Endodermal cell (in vitro differentiated cells): ENCODE measurements around the gene PNPLA8. TPM values are rescaled to one million over a fixed set of nuclear protein-coding genes. Genes with fewer than 3 reads are reported as not detected.
A peak's percentile ranks its signal among the peaks of the same experiment; 100 is the strongest.

Experiments
- DNase-seq: peaks from one replicate; pipeline ENCODE4 v3.0.0-alpha.2; 2017
- H3K27ac ChIP-seq: 2 replicates; pipeline ENCODE4 v1.5.1; 2013; ENCODE audit warnings: mild to moderate bottlenecking, low read depth, low read length, moderate library complexity
- H3K27me3 ChIP-seq: 2 replicates; pipeline ENCODE4 v1.6.1; 2013; ENCODE audit warnings: mild to moderate bottlenecking, low read length, moderate library complexity; ENCODE audit not compliant: insufficient read depth, control insufficient read depth, poor library complexity, severe bottlenecking
- H3K36me3 ChIP-seq: 2 replicates; pipeline ENCODE4 v1.7.0; 2013; ENCODE audit warnings: mild to moderate bottlenecking, low read length, moderate library complexity; ENCODE audit not compliant: control insufficient read depth, insufficient read depth
- H3K4me1 ChIP-seq: one replicate; pipeline ENCODE4 v1.7.0; 2013; ENCODE audit warnings: low read length; ENCODE audit not compliant: control insufficient read depth, insufficient read depth
- H3K4me3 ChIP-seq: 2 replicates; pipeline ENCODE4 v1.5.1; 2013; ENCODE audit warnings: mild to moderate bottlenecking, low read length, moderate library complexity
- H3K9ac ChIP-seq: 2 replicates; pipeline ENCODE4 v1.6.1; 2013; ENCODE audit warnings: mild to moderate bottlenecking, low read length, moderate library complexity; ENCODE audit not compliant: poor library complexity, severe bottlenecking; ENCODE audit errors: extremely low read depth
- H3K9me3 ChIP-seq: 2 replicates; pipeline ENCODE4 v1.6.1; 2013; ENCODE audit warnings: mild to moderate bottlenecking, low read length, moderate library complexity; ENCODE audit not compliant: control insufficient read depth
- H3K27ac Mint-ChIP-seq: 2 replicates; pipeline ENCODE4 v1.8.0; 2020; ENCODE audit warnings: mixed read lengths
- H3K27me3 Mint-ChIP-seq: 2 replicates; pipeline ENCODE4 v1.8.0; 2021; ENCODE audit warnings: mild to moderate bottlenecking, mixed read lengths; ENCODE audit not compliant: insufficient read depth
- H3K36me3 Mint-ChIP-seq: 2 replicates; pipeline ENCODE4 v1.8.0; 2020; ENCODE audit warnings: low read depth, mixed read lengths
- H3K4me1 Mint-ChIP-seq: 2 replicates; pipeline ENCODE4 v1.8.0; 2020; ENCODE audit warnings: mixed read lengths
- H3K4me3 Mint-ChIP-seq: 2 replicates; pipeline ENCODE4 v1.8.0; 2020; ENCODE audit warnings: mild to moderate bottlenecking, moderate library complexity, mixed read lengths
- H3K9me3 Mint-ChIP-seq: 2 replicates; pipeline ENCODE4 v1.8.0; 2020; ENCODE audit warnings: mild to moderate bottlenecking, mixed read lengths
- WGBS, 2 experiments: methylation state at CpG; one replicate each; pipeline versions ENCODE4 v1.1.5 to v1.1.7; 2013; ENCODE audit warnings: missing lambda C conversion rate in 2 of 2, mixed read lengths in 1 of 2; ENCODE audit not compliant: insufficient coverage in 1 of 2, insufficient read length in 1 of 2; 5-methylcytosine and 5-hydroxymethylcytosine counted together
- total RNA-seq, 2 donors: library from RNA; stranded (reverse); fragmentation: NEBNext Ultra II Directional in 1 of 2; extraction: Animal tissue kit (Norgen Biotek cat#: 25700) in 1 of 2; gene quantifications; 2 replicates in 1 of 2; 3 replicates in 1 of 2; pipeline ENCODE4 v1.2.1, GENCODE V29; 2021
- TF ChIP-seq, protein P1 (sequence below): fragments of 200-600 bp; sonication (generic); conservative IDR thresholded peaks from 2 replicates; pipeline ENCODE4 v1.5.0; 2021; ENCODE audit warnings: antibody characterized with exemption, mild to moderate bottlenecking

The PNPLA8 gene
- total RNA-seq, 2 donors from 2014 or later, result 15.9 to 20.1 TPM

DNA sequence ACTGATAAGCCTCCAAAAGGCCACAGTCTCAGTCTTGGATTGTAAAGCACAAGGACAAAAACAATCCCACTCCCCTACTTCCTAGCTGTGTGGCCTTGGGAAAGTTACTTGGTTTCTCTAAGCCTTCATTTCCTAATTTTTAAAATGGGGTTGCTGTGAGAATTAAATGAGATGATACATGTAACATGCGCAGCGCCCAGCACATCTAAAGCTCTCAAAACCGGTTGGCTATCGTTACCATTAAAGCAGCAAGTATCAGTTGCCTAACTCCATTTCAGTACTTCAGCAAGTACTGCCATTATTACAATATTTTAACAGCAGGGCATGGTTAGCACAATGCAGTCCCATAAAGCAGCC, 71.6 kb downstream of the PNPLA8 start:
- Mint-ChIP-seq H3K4me3 (peak overlapping the region; percentile 72), H3K4me1 (peaks cover 8% of the 10 kb centered on the region), H3K36me3 (no peaks in the 10 kb centered on the region), H3K27me3 (peaks cover 67% of the 10 kb centered on the region), H3K9me3 (no peaks in the 10 kb centered on the region), H3K27ac (no peak overlapping the region)
- Histone ChIP-seq H3K36me3 (no peaks in the 10 kb centered on the region), H3K27ac (no peak overlapping the region), H3K9me3 (no peaks in the 10 kb centered on the region), H3K9ac (no peak overlapping the region), H3K27me3 (peaks cover 38% of the 10 kb centered on the region), H3K4me3 (peak overlapping the region; percentile 82), H3K4me1 (no peaks in the 10 kb centered on the region)
- TF ChIP-seq, protein P1, sequence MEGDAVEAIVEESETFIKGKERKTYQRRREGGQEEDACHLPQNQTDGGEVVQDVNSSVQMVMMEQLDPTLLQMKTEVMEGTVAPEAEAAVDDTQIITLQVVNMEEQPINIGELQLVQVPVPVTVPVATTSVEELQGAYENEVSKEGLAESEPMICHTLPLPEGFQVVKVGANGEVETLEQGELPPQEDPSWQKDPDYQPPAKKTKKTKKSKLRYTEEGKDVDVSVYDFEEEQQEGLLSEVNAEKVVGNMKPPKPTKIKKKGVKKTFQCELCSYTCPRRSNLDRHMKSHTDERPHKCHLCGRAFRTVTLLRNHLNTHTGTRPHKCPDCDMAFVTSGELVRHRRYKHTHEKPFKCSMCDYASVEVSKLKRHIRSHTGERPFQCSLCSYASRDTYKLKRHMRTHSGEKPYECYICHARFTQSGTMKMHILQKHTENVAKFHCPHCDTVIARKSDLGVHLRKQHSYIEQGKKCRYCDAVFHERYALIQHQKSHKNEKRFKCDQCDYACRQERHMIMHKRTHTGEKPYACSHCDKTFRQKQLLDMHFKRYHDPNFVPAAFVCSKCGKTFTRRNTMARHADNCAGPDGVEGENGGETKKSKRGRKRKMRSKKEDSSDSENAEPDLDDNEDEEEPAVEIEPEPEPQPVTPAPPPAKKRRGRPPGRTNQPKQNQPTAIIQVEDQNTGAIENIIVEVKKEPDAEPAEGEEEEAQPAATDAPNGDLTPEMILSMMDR, result no peak
- 46 to 57% methylated on average over 4 of the region's 4 CpGs for WGBS, 2 experiments
- no peak for DNase-seq

DNA sequence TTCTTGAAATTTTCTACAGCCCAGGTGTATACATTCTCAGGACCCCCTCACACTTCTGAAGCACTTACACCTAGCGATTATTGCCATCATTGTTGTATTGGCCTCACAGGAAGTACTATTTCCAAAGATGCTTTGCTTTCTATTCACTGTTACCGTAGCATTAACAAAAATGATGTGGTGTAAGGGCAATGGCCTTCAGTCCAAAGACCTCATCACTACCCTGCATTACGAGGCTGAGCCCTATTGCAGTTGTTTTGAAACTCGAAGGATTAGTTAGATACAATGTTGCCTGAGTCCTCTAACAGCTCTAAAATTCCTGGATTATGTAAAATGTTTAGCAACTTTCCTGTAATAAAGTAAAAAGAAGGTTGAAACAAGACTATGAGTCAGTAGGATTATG, 72.6 kb downstream of the PNPLA8 start:
- H3K4me3 Mint-ChIP-seq, result no peak overlapping the region
- no peak overlapping the region for H3K27ac ChIP-seq
- WGBS, 2 experiments, result 91 to 95% methylated on average over 3 to 4 of the region's 4 CpGs
- H3K27me3 ChIP-seq, result peaks cover 35% of the 10 kb centered on the region
- DNase-seq, result no peak
- no peak overlapping the region for H3K4me3 ChIP-seq
- peaks cover 10% of the 10 kb centered on the region for H3K4me1 Mint-ChIP-seq
- H3K36me3 ChIP-seq, result no peaks in the 10 kb centered on the region
- no peak overlapping the region for H3K9ac ChIP-seq
- peaks cover 59% of the 10 kb centered on the region for H3K27me3 Mint-ChIP-seq
- H3K4me1 ChIP-seq, result no peaks in the 10 kb centered on the region
- H3K9me3 ChIP-seq, result no peaks in the 10 kb centered on the region
- no peaks in the 10 kb centered on the region for H3K9me3 Mint-ChIP-seq
- TF ChIP-seq, protein P1, result no peak
- H3K36me3 Mint-ChIP-seq, result no peaks in the 10 kb centered on the region
- no peak overlapping the region for H3K27ac Mint-ChIP-seq

DNA sequence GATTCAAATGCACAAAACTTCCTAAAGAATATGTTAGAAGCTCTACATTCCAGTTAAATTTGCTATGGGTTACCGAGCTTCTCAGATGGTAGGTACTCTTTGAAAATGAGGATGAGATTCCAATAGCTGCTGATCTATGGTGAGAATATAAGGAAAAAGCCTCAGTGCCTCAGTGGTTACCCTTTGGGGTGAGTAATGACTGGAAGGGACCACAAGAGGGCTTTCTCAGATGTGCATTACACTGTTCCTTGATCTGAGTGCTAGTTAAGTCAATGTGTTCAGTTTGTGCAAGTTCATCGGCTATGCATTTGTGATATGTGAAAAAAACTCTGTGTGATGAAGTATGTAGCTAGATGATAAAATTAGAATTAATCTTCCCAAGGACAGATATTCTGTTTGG, 73.2 kb downstream of the PNPLA8 start:
- Mint-ChIP-seq H3K27me3 (peaks cover 53% of the 10 kb centered on the region), H3K4me3 (no peak overlapping the region), H3K27ac (no peak overlapping the region), H3K9me3 (no peaks in the 10 kb centered on the region), H3K4me1 (peaks cover 10% of the 10 kb centered on the region), H3K36me3 (no peaks in the 10 kb centered on the region)
- 79 to 80% methylated on average over 2 of the region's 2 CpGs for WGBS, 2 experiments
- Histone ChIP-seq H3K27ac (no peak overlapping the region), H3K4me1 (no peaks in the 10 kb centered on the region), H3K9ac (no peak overlapping the region), H3K36me3 (no peaks in the 10 kb centered on the region), H3K27me3 (peaks cover 28% of the 10 kb centered on the region), H3K9me3 (no peaks in the 10 kb centered on the region), H3K4me3 (no peak overlapping the region)
- TF ChIP-seq, protein P1, result peak; percentile 82
- no peak for DNase-seq
